ENCODE measurements around the gene NMRK1. TPM values are rescaled to one million over a fixed set of nuclear protein-coding genes. Genes with fewer than 3 reads are reported as not detected.

The NMRK1 gene
- total RNA-seq: 11.3 and 22.3 TPM in 2 replicates

GRCh38 chr9:75087824-75088645 lies at the start of gene NMRK1, which contains the start of gene OSTF1:
Gene NMRK1, minus strand, starts transcription at chr9:75088155. Its CDS starts 5,040 bp downstream, at chr9:75083115.
Gene OSTF1, plus strand, starts transcription at chr9:75088514. Its CDS starts 179 bp downstream, at chr9:75088693.

Small RNA genes within 50 kb of the gene (small RNA-seq; reads per million reads assigned to genes)
- not detected for gene RF02271 (ENCODE audit: low replicate concordance)

Other genes with a start within 250 kb of the NMRK1 start
- under 0.01 TPM in 2 replicates for gene TRPM6, start 200.2 kb downstream of the NMRK1 start, total RNA-seq
- gene C9orf40, start 135.2 kb downstream of the NMRK1 start, total RNA-seq: 1.5 and 11.0 TPM in 2 replicates
- gene CARNMT1, start 59.9 kb downstream of the NMRK1 start, total RNA-seq: 26.5 and 47.1 TPM in 2 replicates
- gene OSTF1, start 359 bp upstream of the NMRK1 start, total RNA-seq: 20.8 and 45.4 TPM in 2 replicates

All from placental pericyte (primary cell).